Sigmoid colon (tissue), 7 donors: ENCODE measurements around the gene TMEM138. TPM values are rescaled to one million over a fixed set of nuclear protein-coding genes. Genes with fewer than 3 reads are reported as not detected.

Experiments used
- DNase-seq: peaks from one replicate; pipeline ENCODE4 v3.0.0-alpha.2; 2019
- H3K27ac ChIP-seq, 4 donors: fragments of 200-600 bp; sonication (generic); one replicate each; pipeline ENCODE4 v1.5.1; 2016 to 2019; ENCODE audit warnings: mild to moderate bottlenecking in 1 of 4
- H3K27me3 ChIP-seq, 3 donors: fragments of 200-600 bp; sonication (generic); one replicate each; pipeline ENCODE4 v1.5.1; 2019; ENCODE audit warnings: mild to moderate bottlenecking in 1 of 3
- H3K36me3 ChIP-seq, 4 donors: fragments of 200-600 bp; sonication (generic); one replicate each; pipeline ENCODE4 v1.5.1; 2016 to 2019
- H3K4me1 ChIP-seq, 4 donors: fragments of 200-600 bp; sonication (generic); one replicate each; pipeline ENCODE4 v1.5.1; 2017 to 2019
- H3K4me3 ChIP-seq, 4 donors: fragments of 200-600 bp; sonication (generic); one replicate each; pipeline ENCODE4 v1.5.1; 2017 to 2019; ENCODE audit warnings: mild to moderate bottlenecking in 2 of 4, moderate library complexity in 1 of 4
- H3K9me3 ChIP-seq, 4 donors: fragments of 200-600 bp in 3 of 4; sonication (generic) in 3 of 4; one replicate each; pipeline versions ENCODE4 v1.5.1 to v1.6.1; 2013 to 2019
- EP300 ChIP-seq, 4 donors: sonication (generic); formaldehyde crosslinking; IDR thresholded peaks; one replicate each; pipeline ENCODE4 v1.6.1; 2017; ENCODE audit warnings: antibody characterized with exemption in 4 of 4
- POLR2A ChIP-seq, 2 donors: fragments of 450-650 bp; IDR thresholded peaks; one replicate each; pipeline ENCODE4 v1.6.1; 2016; ENCODE audit warnings: antibody characterized with exemption in 2 of 2, mild to moderate bottlenecking in 2 of 2, moderate library complexity in 2 of 2
- POLR2AphosphoS5 ChIP-seq, 4 donors: sonication (generic); formaldehyde crosslinking; IDR thresholded peaks; one replicate each; pipeline ENCODE4 v1.6.1; 2017; ENCODE audit warnings: antibody characterized with exemption in 4 of 4
- WGBS, 2 donors: extraction: QIAGEN DNeasy Blood & Tissue Kit; methylation state at CpG; one replicate each; pipeline ENCODE4 v1.1.7; 2013; 5-methylcytosine and 5-hydroxymethylcytosine counted together
- intact Hi-C: fragments of 100-400 bp; cut with DNase I; formaldehyde crosslinking; loops from one replicate; pipeline ENCODE4 v1.15.1; 2023
- polyA plus RNA-seq, 3 donors: library from polyadenylated mRNA; stranded (reverse); fragments of 200-250 nt; gene quantifications; one replicate each; pipeline ENCODE4 v1.2.3, GENCODE V29; 2013
- total RNA-seq, 4 donors: library from RNA; depleted of rRNA; stranded (reverse); fragments of >200 nt; gene quantifications; one replicate each; pipeline ENCODE4 v1.1.0, GENCODE V29; 2016
- TF ChIP-seq, protein P1 (sequence below), 4 experiments: fragments of 450-650 bp in 3 of 4; fragments of 200-600 bp in 1 of 4; IDR thresholded peaks; one replicate each; pipeline ENCODE4 v1.5.1; 2016 to 2019; ENCODE audit warnings: antibody characterized with exemption in 4 of 4, mild to moderate bottlenecking in 3 of 4, moderate library complexity in 2 of 4
- donor health status: healthy with polysubstance abuse.
- donor health status: Bipolar disorder and iron deficiency.
- donor health status: healthy.

TMEM138 gene
- total and polyA plus RNA-seq, 7 donors = 12.6 to 39.9 (median 19.4) TPM

DNA sequence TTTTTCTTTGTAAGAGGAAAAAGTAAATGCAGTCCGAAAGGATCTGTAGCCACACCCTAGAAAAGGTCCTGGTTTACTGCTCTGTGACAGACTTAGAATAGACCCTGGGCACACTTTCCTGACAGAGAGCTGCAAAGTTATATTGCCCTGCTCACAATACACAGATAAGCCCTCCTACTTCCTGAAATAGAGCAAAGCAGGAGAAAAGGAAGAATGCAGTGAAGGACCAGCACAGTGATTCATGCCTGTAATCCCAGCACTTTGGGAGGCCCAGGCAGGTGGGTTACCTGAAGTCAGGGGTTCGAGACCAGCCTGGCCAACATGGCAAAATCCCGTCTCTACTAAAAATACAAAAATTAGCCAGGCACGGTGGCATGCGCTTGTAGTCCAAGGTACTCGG is 2.7 kb upstream of the TMEM138 start:
- Histone ChIP-seq H3K9me3 (no peaks in the 10 kb centered on the region), H3K4me1 (peaks cover 2 to 30% (median 27%) of the 10 kb centered on the region in 4 donors), H3K27ac (no peak overlapping the region), H3K4me3 (no peak overlapping the region), H3K36me3 (peaks cover 4 to 25% (median 5%) of the 10 kb centered on the region in 4 donors), H3K27me3 (no peaks in the 10 kb centered on the region)
- TF ChIP-seq EP300 (IDR thresholded peaks at IDR 0.05) (no peak), POLR2AphosphoS5 (IDR thresholded peaks at IDR 0.05) (no peak), POLR2A (IDR thresholded peaks at IDR 0.05) (no peak)
- TF ChIP-seq, protein P1, sequence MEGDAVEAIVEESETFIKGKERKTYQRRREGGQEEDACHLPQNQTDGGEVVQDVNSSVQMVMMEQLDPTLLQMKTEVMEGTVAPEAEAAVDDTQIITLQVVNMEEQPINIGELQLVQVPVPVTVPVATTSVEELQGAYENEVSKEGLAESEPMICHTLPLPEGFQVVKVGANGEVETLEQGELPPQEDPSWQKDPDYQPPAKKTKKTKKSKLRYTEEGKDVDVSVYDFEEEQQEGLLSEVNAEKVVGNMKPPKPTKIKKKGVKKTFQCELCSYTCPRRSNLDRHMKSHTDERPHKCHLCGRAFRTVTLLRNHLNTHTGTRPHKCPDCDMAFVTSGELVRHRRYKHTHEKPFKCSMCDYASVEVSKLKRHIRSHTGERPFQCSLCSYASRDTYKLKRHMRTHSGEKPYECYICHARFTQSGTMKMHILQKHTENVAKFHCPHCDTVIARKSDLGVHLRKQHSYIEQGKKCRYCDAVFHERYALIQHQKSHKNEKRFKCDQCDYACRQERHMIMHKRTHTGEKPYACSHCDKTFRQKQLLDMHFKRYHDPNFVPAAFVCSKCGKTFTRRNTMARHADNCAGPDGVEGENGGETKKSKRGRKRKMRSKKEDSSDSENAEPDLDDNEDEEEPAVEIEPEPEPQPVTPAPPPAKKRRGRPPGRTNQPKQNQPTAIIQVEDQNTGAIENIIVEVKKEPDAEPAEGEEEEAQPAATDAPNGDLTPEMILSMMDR (IDR thresholded peaks at IDR 0.05) = no peak
- intact Hi-C loops = no loop called here
- no peak for DNase-seq
- WGBS, 2 donors = 21 to 67% methylated on average over 6 of the region's 6 CpGs

DNA sequence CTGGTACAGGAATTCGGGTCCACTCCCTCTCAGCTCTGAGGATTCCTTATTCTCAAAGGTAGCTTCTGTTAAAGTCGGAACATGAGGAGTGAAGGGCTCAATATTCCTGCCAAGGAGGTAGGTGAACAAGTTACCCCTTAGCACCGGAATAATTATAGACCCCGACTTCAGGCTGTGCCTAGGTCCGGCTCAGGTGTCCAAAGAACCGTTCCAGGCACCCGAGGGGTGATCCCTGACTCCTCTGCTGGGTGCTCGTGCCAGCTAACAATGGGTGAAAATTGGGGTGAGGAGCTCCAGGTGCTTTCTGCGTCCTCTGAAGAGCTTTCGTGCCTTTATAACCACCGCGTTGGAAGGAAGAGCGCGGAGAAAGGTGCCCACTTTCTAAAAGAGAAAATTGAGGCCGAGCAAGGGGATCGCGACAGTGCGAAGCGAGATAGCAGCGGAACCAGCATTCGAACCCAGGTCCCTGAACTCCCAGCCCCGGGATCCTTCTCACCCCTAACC is 885 bp upstream of the TMEM138 start:
- 1 to 5% methylated on average over 22 of the region's 22 CpGs for WGBS, 2 donors
- no peaks in the 10 kb centered on the region for H3K9me3 ChIP-seq
- peak overlapping the region; percentile 90 to 100 (median 96) for H3K27ac ChIP-seq
- no peaks in the 10 kb centered on the region for H3K27me3 ChIP-seq
- peaks cover 6 to 29% (median 19%) of the 10 kb centered on the region in 4 donors for H3K36me3 ChIP-seq
- H3K4me1 ChIP-seq = peaks cover 2 to 30% (median 27%) of the 10 kb centered on the region in 4 donors
- intact Hi-C loops = no loop called here
- DNase-seq = no peak
- peak overlapping the region; percentile 56 to 70 (median 64) for H3K4me3 ChIP-seq
- no peak for TF ChIP-seq POLR2A (IDR thresholded peaks at IDR 0.05)
- TF ChIP-seq, protein P1 (IDR thresholded peaks at IDR 0.05) = no peak
- TF ChIP-seq POLR2AphosphoS5 (IDR thresholded peaks at IDR 0.05) = no peak
- TF ChIP-seq EP300 (IDR thresholded peaks at IDR 0.05) = no peak

GRCh38 chr11:61362542-61362875 is 335 bp downstream of the TMEM138 start:
- no peak for DNase-seq
- TF ChIP-seq POLR2AphosphoS5 (IDR thresholded peaks at IDR 0.05) (no peak), POLR2A (IDR thresholded peaks at IDR 0.05) (no peak), EP300 (IDR thresholded peaks at IDR 0.05) (no peak)
- TF ChIP-seq, protein P1 (IDR thresholded peaks at IDR 0.05) = no peak
- no peaks in the 10 kb centered on the region for H3K27me3 ChIP-seq
- intact Hi-C loops = loop anchor here (1.0 to 2.0 kb wide), 2 partner anchors 29 to 68 kb away; partner anchors contain the start of genes DDB1, SDHAF2 and TKFC
- no peaks in the 10 kb centered on the region for H3K9me3 ChIP-seq
- peak overlapping the region; percentile 90 to 100 (median 96) for H3K27ac ChIP-seq
- H3K4me3 ChIP-seq = peak overlapping the region; percentile 56 to 70 (median 64)
- peaks cover 2 to 30% (median 27%) of the 10 kb centered on the region in 4 donors for H3K4me1 ChIP-seq
- peaks cover 8 to 38% (median 31%) of the 10 kb centered on the region in 4 donors for H3K36me3 ChIP-seq
- 0% methylated on average over 12 of the region's 12 CpGs for WGBS, 2 donors

GRCh38 chr11:61364012-61364675 is 2.0 kb downstream of the TMEM138 start:
- no peak for DNase-seq
- Histone ChIP-seq H3K36me3 (peaks cover 15 to 55% (median 44%) of the 10 kb centered on the region in 4 donors), H3K27me3 (no peaks in the 10 kb centered on the region), H3K9me3 (no peaks in the 10 kb centered on the region), H3K27ac (no peak overlapping the region), H3K4me3 (no peak overlapping the region), H3K4me1 (peaks cover 2 to 30% (median 27%) of the 10 kb centered on the region in 4 donors)
- TF ChIP-seq EP300 (IDR thresholded peaks at IDR 0.05) (no peak), POLR2AphosphoS5 (IDR thresholded peaks at IDR 0.05) (no peak), POLR2A (IDR thresholded peaks at IDR 0.05) (no peak)
- TF ChIP-seq, protein P1 (IDR thresholded peaks at IDR 0.05) = no peak
- WGBS, 2 donors = 89 to 94% methylated on average over 5 of the region's 5 CpGs
- intact Hi-C loops = no loop called here
